ENCODE measurements around the gene PAPLN.

PAPLN gene

DNA sequence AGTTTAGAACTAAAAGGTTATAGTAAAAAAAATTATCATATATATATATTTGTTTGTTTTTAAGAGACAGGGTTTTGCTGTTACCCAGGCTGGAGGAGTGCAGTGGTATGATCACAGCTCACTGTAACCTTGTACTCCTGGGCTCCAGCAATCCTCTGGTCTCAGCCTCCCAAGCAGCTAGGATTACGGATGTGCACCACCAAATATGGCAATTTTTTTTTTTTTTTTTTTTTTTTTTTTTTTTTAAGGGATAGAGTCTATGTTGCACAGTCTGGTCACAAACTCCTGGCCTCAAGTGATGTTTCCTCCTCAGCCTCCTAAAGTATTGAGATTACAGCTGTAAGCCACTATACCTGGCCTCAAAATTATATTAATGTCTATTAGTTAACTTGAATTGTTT, 48.7 kb downstream of the PAPLN start:
- TF ChIP-seq, protein P1, sequence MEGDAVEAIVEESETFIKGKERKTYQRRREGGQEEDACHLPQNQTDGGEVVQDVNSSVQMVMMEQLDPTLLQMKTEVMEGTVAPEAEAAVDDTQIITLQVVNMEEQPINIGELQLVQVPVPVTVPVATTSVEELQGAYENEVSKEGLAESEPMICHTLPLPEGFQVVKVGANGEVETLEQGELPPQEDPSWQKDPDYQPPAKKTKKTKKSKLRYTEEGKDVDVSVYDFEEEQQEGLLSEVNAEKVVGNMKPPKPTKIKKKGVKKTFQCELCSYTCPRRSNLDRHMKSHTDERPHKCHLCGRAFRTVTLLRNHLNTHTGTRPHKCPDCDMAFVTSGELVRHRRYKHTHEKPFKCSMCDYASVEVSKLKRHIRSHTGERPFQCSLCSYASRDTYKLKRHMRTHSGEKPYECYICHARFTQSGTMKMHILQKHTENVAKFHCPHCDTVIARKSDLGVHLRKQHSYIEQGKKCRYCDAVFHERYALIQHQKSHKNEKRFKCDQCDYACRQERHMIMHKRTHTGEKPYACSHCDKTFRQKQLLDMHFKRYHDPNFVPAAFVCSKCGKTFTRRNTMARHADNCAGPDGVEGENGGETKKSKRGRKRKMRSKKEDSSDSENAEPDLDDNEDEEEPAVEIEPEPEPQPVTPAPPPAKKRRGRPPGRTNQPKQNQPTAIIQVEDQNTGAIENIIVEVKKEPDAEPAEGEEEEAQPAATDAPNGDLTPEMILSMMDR (IDR thresholded peaks at IDR 0.05; ENCODE audit: insufficient read depth, low read depth, low read length, missing control alignments) = no peak
- H3K4me3 ChIP-seq (ENCODE audit: low read length) = no peak overlapping the region

DNA sequence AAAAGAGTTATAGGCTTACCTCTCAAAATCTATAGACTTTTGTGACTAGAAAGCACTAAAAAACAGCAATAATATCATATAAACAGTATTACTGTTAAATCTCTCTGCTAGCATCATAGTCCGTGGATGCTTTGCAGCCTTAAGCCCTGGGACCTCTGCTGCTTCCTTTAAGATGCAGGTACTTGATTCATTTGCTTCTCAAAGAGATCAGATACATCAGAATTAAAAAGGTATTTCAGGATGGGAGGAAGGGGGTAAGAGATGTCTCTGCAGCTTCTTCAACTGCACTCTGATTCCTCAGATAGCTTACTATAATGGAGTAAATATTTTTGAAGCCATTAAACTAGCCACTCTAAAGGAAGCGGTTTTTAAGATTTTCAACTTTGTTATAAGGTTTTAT, 49.3 kb downstream of the PAPLN start:
- TF ChIP-seq, protein P1 (IDR thresholded peaks at IDR 0.05; ENCODE audit: insufficient read depth, low read depth, low read length, missing control alignments) = no peak
- no peak for DNase-seq (ENCODE audit: low read depth)
- no peak overlapping the region for H3K4me3 ChIP-seq (ENCODE audit: low read length)

More for the DNA sequence above, 48.7 kb downstream of the PAPLN start:
- no peak for DNase-seq (ENCODE audit: low read depth)

DNA sequence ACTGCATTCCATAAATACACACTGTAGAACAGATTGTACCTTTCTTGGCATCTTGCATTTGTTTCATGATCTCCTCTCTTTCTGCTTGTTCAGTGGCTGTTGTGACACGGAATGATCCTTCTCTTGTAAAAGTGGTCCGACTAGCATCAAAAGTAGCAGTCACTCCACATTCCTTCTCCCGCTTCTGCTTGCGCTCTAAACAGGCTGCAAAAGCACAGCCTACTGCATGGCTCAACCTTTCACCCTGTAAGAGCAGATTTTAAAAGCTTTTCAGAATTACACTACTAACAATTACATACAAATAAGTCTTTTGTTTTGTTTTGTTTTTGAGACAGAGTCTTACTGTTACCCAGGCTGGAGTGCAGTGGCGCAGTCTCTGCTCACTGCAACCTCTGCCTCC, 49.8 kb downstream of the PAPLN start:
- DNase-seq (ENCODE audit: low read depth) = no peak
- no peak overlapping the region for H3K4me3 ChIP-seq (ENCODE audit: low read length)
- TF ChIP-seq, protein P1 (IDR thresholded peaks at IDR 0.05; ENCODE audit: insufficient read depth, low read depth, low read length, missing control alignments) = no peak

DNA sequence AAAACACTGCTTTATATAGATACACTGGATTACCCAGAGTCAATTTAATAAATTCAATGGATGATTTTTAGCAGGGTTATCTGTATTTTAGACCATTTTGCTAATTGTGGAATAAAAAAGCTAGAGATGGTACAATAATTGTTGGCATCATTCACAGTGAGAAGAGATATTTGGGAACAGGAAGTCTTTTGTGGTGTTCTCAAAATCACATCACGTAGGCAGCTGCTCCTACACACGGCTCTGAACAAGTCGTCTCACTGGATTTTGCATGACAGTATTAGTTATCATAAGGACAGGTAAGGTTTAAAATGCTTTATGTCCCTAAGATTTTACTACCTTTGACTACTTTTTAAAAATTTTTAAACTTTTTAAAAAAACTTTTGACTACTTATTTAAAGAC, 52.0 kb downstream of the PAPLN start:
- H3K4me3 ChIP-seq (ENCODE audit: low read length) = no peak overlapping the region
- TF ChIP-seq, protein P1 (IDR thresholded peaks at IDR 0.05; ENCODE audit: insufficient read depth, low read depth, low read length, missing control alignments) = no peak
- no peak for DNase-seq (ENCODE audit: low read depth)

DNA sequence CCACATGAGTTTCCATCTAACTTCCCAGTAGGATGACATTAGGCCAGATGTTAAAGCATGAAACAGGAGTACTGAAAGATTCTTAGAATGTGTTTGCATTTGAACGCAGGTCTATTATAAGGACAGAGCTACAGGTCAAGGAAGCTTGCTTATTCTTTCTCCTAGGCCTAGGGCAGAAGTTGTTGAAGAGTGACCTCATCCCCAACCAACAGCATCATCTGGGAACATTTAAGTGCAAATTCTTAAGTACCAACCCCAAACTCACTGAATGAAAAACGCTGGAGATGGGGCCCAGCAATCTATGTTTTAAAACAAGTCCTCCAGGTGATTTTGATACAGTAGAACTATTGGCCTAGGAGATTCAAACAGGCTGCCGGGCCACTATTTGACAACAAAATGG, 52.4 kb downstream of the PAPLN start:
- H3K4me3 ChIP-seq (ENCODE audit: low read length) = no peak overlapping the region
- TF ChIP-seq, protein P1 (IDR thresholded peaks at IDR 0.05; ENCODE audit: insufficient read depth, low read depth, low read length, missing control alignments) = no peak
- no peak for DNase-seq (ENCODE audit: low read depth)

DNA sequence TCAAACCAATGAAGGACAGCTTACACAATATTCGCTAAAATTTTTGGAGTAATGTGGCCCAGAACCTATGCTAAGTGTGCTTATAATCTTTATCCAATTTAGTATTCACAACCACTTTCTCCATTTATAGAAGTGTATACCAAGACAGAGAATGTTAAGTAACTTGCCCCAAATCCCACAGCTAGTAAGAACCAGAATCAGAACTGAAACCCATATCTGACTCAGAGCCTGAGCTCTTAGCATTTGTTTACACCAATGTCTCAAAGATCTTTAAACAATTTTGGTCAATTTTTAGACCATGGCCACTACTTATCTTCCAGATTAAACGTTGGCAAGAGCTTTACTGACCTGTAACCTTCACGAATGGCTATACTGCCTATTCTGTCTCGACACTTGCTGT, 53.0 kb downstream of the PAPLN start:
- no peak for DNase-seq (ENCODE audit: low read depth)
- TF ChIP-seq, protein P1 (IDR thresholded peaks at IDR 0.05; ENCODE audit: insufficient read depth, low read depth, low read length, missing control alignments) = no peak
- H3K4me3 ChIP-seq (ENCODE audit: low read length) = no peak overlapping the region
